K562 (cell line): ENCODE data around the gene KIF24. TPM values are rescaled to one million over a fixed set of nuclear protein-coding genes. Genes with fewer than 3 reads are reported as not detected.

Source experiments
- ATAC-seq: fragments of 200-7000 bp; cut with Tn5 transposase; 3 replicates; pipeline ENCODE4 v1.9.1; 2020; ENCODE audit warnings: moderate library complexity
- BruUV-seq: library from RNA; stranded (reverse); fragments of 400-500 nt; replicated peaks from 2 replicates; lab custom pipeline; 2021; lab: Mats Ljungman, UMichigan
- CTCF ChIA-PET: fragments of 300-600 bp; formaldehyde crosslinking; extraction: SDS; loops from one replicate; lab custom pipeline; 2021; ENCODE audit warnings: low intra/inter-chr PET ratio; lab: Yijun Ruan, JAX
- POLR2A ChIA-PET: fragments of 300-600, 350-650 bp; sonication (Branson Sonifier 250); formaldehyde crosslinking; extraction: SDS; loops from one replicate; lab custom pipeline; 2021; ENCODE audit warnings: antibody characterized with exemption, inconsistent platforms; lab: Yijun Ruan, JAX
- DNase-seq, 4 experiments: peaks; one replicate each; pipeline versions ENCODE4 v3.0.0 to v3.0.0-alpha.2; 2011 to 2018; ENCODE audit warnings: low spot score in 3 of 4, mixed read lengths in 3 of 4; ENCODE audit errors: extremely low read depth in 1 of 4
- FAIRE-seq: peaks from 2 replicates; lab custom pipeline; 2011; peaks lifted over from hg19 to GRCh38; lab: Jason Lieb, UNC
- H2AFZ ChIP-seq: 2 replicates; pipeline ENCODE4 v1.6.0; 2011; ENCODE audit warnings: low read depth, low read length, control low read depth, inconsistent platforms
- H3K27ac ChIP-seq: fragments of 200-600 bp; 3 replicates; pipeline ENCODE4 v1.8.0; 2011; ENCODE audit warnings: low read depth, mild to moderate bottlenecking, control low read depth, inconsistent platforms, low read length, moderate library complexity, mixed read lengths; ENCODE audit errors: extremely low read depth
- H3K27me3 ChIP-seq, 2 experiments: fragments of 300-600 bp in 1 of 2; 2 replicates in 1 of 2; 3 replicates in 1 of 2; pipeline versions ENCODE4 v1.6.0 to v1.8.0; 2011; ENCODE audit warnings: inconsistent platforms in 2 of 2, low read length in 2 of 2, mild to moderate bottlenecking in 1 of 2, mixed read lengths in 1 of 2, moderate library complexity in 1 of 2; ENCODE audit not compliant: control insufficient read depth in 2 of 2, insufficient read depth in 2 of 2
- H3K36me3 ChIP-seq: fragments of 300-600 bp; 3 replicates; pipeline ENCODE4 v1.8.0; 2011; ENCODE audit warnings: mild to moderate bottlenecking, low read length, inconsistent platforms; ENCODE audit not compliant: control insufficient read depth, insufficient read depth
- H3K4me1 ChIP-seq, 2 experiments: fragments of 200-600 bp in 1 of 2; replicated peaks in 1 of 2; 2 replicates in 1 of 2; 3 replicates in 1 of 2; pipeline versions ENCODE4 v1.5.1 to v1.8.0; 2011; ENCODE audit warnings: inconsistent platforms in 2 of 2, low read length in 2 of 2, mild to moderate bottlenecking in 1 of 2, mixed read lengths in 1 of 2, moderate library complexity in 1 of 2; ENCODE audit not compliant: control insufficient read depth in 2 of 2, insufficient read depth in 2 of 2
- H3K4me2 ChIP-seq: 2 replicates; pipeline ENCODE4 v1.6.1; 2011; ENCODE audit warnings: low read length, control low read depth, inconsistent platforms, mixed read lengths; ENCODE audit not compliant: insufficient read depth
- H3K4me3 ChIP-seq: fragments of 200-600 bp; sonication (generic), shearing (Covaris generic); 2 replicates; pipeline ENCODE4 v1.5.1; 2016; ENCODE audit warnings: control low read depth, inconsistent platforms
- H3K79me2 ChIP-seq: fragments of 200-600 bp; 3 replicates; pipeline ENCODE4 v1.8.0; 2011; ENCODE audit warnings: low read length, inconsistent platforms; ENCODE audit not compliant: control insufficient read depth, insufficient read depth
- H3K9ac ChIP-seq, 2 experiments: 2 replicates each; pipeline versions ENCODE4 v1.6.0 to v1.6.1; 2011; ENCODE audit warnings: low read depth in 2 of 2, low read length in 2 of 2, control low read depth in 1 of 2, inconsistent platforms in 1 of 2, mild to moderate bottlenecking in 1 of 2, mixed read lengths in 1 of 2; ENCODE audit not compliant: insufficient read depth in 1 of 2
- H3K9me1 ChIP-seq: one replicate; pipeline ENCODE4 v1.6.0; 2011; ENCODE audit warnings: inconsistent platforms, mild to moderate bottlenecking, low read length, moderate library complexity; ENCODE audit not compliant: control insufficient read depth, insufficient read depth
- H3K9me3 ChIP-seq: replicated peaks from 2 replicates; pipeline ENCODE4 v1.5.1; 2011; ENCODE audit warnings: low read depth, low read length, inconsistent platforms; ENCODE audit not compliant: control insufficient read depth, insufficient read depth
- H4K20me1 ChIP-seq: replicated peaks from 2 replicates; pipeline ENCODE4 v1.6.1; 2011; ENCODE audit warnings: low read length, inconsistent platforms, mixed read lengths; ENCODE audit not compliant: control insufficient read depth, insufficient read depth
- C11orf30 ChIP-seq: fragments of 450-650 bp; IDR thresholded peaks from 2 replicates; pipeline ENCODE4 v1.6.1; 2016; ENCODE audit warnings: low read depth, mild to moderate bottlenecking
- MAFF ChIP-seq: IDR thresholded peaks from 2 replicates; pipeline ENCODE4 v1.6.1; 2012; ENCODE audit warnings: low read length, improper control_type of control experiment
- MAFG ChIP-seq: fragments of 450-650 bp; conservative IDR thresholded peaks from 2 replicates; pipeline ENCODE4 v1.6.1; 2016; ENCODE audit warnings: missing genetic modification characterization, missing compliant biosample characterization
- MAFK ChIP-seq: IDR thresholded peaks from 2 replicates; pipeline ENCODE4 v1.6.1; 2011; ENCODE audit warnings: low read length, improper control_type of control experiment
- NBN ChIP-seq: fragments of 450-650 bp; IDR thresholded peaks from 2 replicates; pipeline ENCODE4 v1.6.1; 2016; ENCODE audit warnings: low read depth, mild to moderate bottlenecking
- POLR2G ChIP-seq: fragments of 200-400 bp; formaldehyde crosslinking; IDR thresholded peaks from 2 replicates; pipeline ENCODE4 v1.6.1; 2017; ENCODE audit warnings: low read depth, mild to moderate bottlenecking, antibody characterized with exemption, low read length, moderate library complexity
- ZNF316 ChIP-seq: fragments of 450-650 bp; IDR thresholded peaks from 2 replicates; pipeline ENCODE4 v1.6.1; 2016
- WGBS: fragments of 100-300 bp; shearing (Covaris generic); methylation state at CpG from one replicate; pipeline ENCODE4 v1.1.6; 2016; ENCODE audit warnings: low coverage, mixed read lengths; ENCODE audit not compliant: insufficient coverage; ENCODE audit errors: missing lambda C conversion rate; 5-methylcytosine and 5-hydroxymethylcytosine counted together
- in situ Hi-C: fragments of 300-500 bp; cut with MboI; formaldehyde crosslinking; loops from 4 replicates; pipeline ENCODE4 v1.15.0; 2018; ENCODE audit warnings: inconsistent platforms, mixed read lengths
- intact Hi-C: fragments of 100-400 bp; cut with micrococcal nuclease; formaldehyde crosslinking; loops from 2 replicates; pipeline ENCODE4 v1.14.2; 2022
- polyA plus RNA-seq, 8 experiments: library from polyadenylated mRNA; depleted of rRNA in 4 of 8; stranded (reverse) in 5 of 8; unstranded in 3 of 8; fragments of >200 nt; fragmentation: Nextera tagmentation in 2 of 8; fragmentation: Illumina TruSeq in 1 of 8; extraction: Ambion mirVana in 2 of 8; extraction: Trizol in 1 of 8; gene quantifications; 2 replicates each; pipeline versions ENCODE4 v1.2.1 to v1.2.3, GENCODE V29; 2011 to 2014; ENCODE audit warnings: inconsistent platforms in 1 of 8, missing spikeins in 1 of 8
- total RNA-seq, 7 experiments: library from RNA; depleted of rRNA in 6 of 7; stranded (reverse); fragments of >200 nt in 6 of 7; fragmentation: Illumina TruSeq in 2 of 7; extraction: Trizol in 2 of 7; gene quantifications; 2 replicates each; pipeline versions ENCODE4 v1.2.1 to v1.2.3, GENCODE V29; 2011 to 2021; ENCODE audit warnings: low replicate concordance in 1 of 7

KIF24 gene
- total and polyA plus RNA-seq, 9 of the 15 experiments (the other 6 are each of a cell fraction or from before 2014, with no cell fraction given), result 0.63 to 5.8 (median 4.4) TPM

GRCh38 chr9:34326690-34327089 lies 2.4 kb downstream of the KIF24 start:
- 13% methylated on average over 1 of the region's 1 CpG for WGBS
- H3K27ac ChIP-seq, result peak overlapping the region; percentile 35; the same call in 1 of the 3 replicates
- no peak for DNase-seq
- ChIA-PET POLR2A (no interaction called here), CTCF (no interaction called here)
- H3K79me2 ChIP-seq, result peaks cover 67% of the 10 kb centered on the region
- peak overlapping the region; percentile 44; the same call in 1 of the 2 replicates for H3K4me2 ChIP-seq
- H2AFZ ChIP-seq, result no peak overlapping the region
- no peak overlapping the region for H3K4me3 ChIP-seq
- BruUV-seq, result no TSS peak
- peak overlapping the region in 1 of 2 experiments; percentile 91; a peak in 1 of 4 replicates for H3K9ac ChIP-seq
- TF ChIP-seq MAFG (tag), result peak; percentile 87
- peak; percentile 96 for TF ChIP-seq ZNF316
- peak; percentile 85 for TF ChIP-seq MAFK
- peak; percentile 93 for TF ChIP-seq C11orf30
- TF ChIP-seq MAFF, result peak; percentile 85
- no peak for TF ChIP-seq POLR2G
- no peak for TF ChIP-seq NBN
- ATAC-seq, result no peak
- H3K36me3 ChIP-seq, result no peaks in the 10 kb centered on the region; the same call in 2 of the 3 replicates
- no peak for FAIRE-seq
- H4K20me1 ChIP-seq, result no peaks in the 10 kb centered on the region
- in situ Hi-C loops (no loop called here), intact Hi-C loops (no loop called here)
- no peaks in the 10 kb centered on the region for H3K27me3 ChIP-seq
- no peaks in the 10 kb centered on the region for H3K9me3 ChIP-seq
- H3K9me1 ChIP-seq, result no peaks in the 10 kb centered on the region
- H3K4me1 ChIP-seq, result peaks cover 10% of the 10 kb centered on the region in 2 experiments; a peak in 4 of 5 replicates
